GM19395 (cell line): ENCODE data around the gene ANGPT4.

Source experiments
- ATAC-seq: cut with Tn5 transposase; IDR thresholded peaks from one replicate; pipeline ENCODE4 v1.9.1; 2021; ENCODE audit warnings: mild to moderate bottlenecking, moderate library complexity; ENCODE audit not compliant: unreplicated experiment

The ANGPT4 gene

GRCh38 chr20:916125-916799, at the start of gene ANGPT4:
Gene ANGPT4, minus strand, starts transcription at chr20:916334. Its CDS starts 120 bp downstream, at chr20:916214.
- no peak for ATAC-seq

GRCh38 chr20:963795-964194, 47.7 kb upstream of the ANGPT4 start:
- no peak for ATAC-seq

GRCh38 chr20:962683-963082, 46.5 kb upstream of the ANGPT4 start:
- ATAC-seq = no peak

GRCh38 chr20:962223-962622, 46.1 kb upstream of the ANGPT4 start:
- ATAC-seq = no peak

GRCh38 chr20:961768-962167, 45.6 kb upstream of the ANGPT4 start:
- ATAC-seq = no peak

GRCh38 chr20:959996-960615, 44.0 kb upstream of the ANGPT4 start:
- ATAC-seq = no peak

- no peak for ATAC-seq
These were observed 43.0 kb upstream of the ANGPT4 start for GRCh38 chr20:958936-959815.

- ATAC-seq = no peak
These were observed 41.4 kb upstream of the ANGPT4 start for GRCh38 chr20:957544-957943.

- no peak for ATAC-seq
These were observed 40.3 kb upstream of the ANGPT4 start for GRCh38 chr20:956330-956951.

- ATAC-seq = no peak
These were observed 39.5 kb upstream of the ANGPT4 start for GRCh38 chr20:955656-956055.

GRCh38 chr20:955111-955510, 39.0 kb upstream of the ANGPT4 start:
- no peak for ATAC-seq

- ATAC-seq = no peak
These were observed 37.6 kb upstream of the ANGPT4 start for GRCh38 chr20:953742-954141.

GRCh38 chr20:952196-952795, 36.2 kb upstream of the ANGPT4 start:
- ATAC-seq = no peak

- ATAC-seq = no peak
These were observed 35.4 kb upstream of the ANGPT4 start for GRCh38 chr20:951384-952169.

GRCh38 chr20:949717-950116, 33.6 kb upstream of the ANGPT4 start:
- no peak for ATAC-seq

- ATAC-seq = no peak
These were observed 30.7 kb upstream of the ANGPT4 start for GRCh38 chr20:946826-947225.

GRCh38 chr20:945841-946240, 29.7 kb upstream of the ANGPT4 start:
- no peak for ATAC-seq

- no peak for ATAC-seq
These were observed 28.8 kb upstream of the ANGPT4 start for GRCh38 chr20:944774-945410.

GRCh38 chr20:944148-944547, 28.0 kb upstream of the ANGPT4 start:
- no peak for ATAC-seq

- no peak for ATAC-seq
These were observed 26.5 kb upstream of the ANGPT4 start for GRCh38 chr20:942611-943010.
